HG03064 (cell line): ENCODE measurements around the gene SSBP4.

Experiments
- ATAC-seq: cut with Tn5 transposase; IDR thresholded peaks from one replicate; pipeline ENCODE4 v1.9.1; 2021; ENCODE audit warnings: low read depth; ENCODE audit not compliant: unreplicated experiment

SSBP4 gene

GRCh38 chr19:18419699-18420460 is 682 bp downstream of the SSBP4 start:
- no peak for ATAC-seq

DNA sequence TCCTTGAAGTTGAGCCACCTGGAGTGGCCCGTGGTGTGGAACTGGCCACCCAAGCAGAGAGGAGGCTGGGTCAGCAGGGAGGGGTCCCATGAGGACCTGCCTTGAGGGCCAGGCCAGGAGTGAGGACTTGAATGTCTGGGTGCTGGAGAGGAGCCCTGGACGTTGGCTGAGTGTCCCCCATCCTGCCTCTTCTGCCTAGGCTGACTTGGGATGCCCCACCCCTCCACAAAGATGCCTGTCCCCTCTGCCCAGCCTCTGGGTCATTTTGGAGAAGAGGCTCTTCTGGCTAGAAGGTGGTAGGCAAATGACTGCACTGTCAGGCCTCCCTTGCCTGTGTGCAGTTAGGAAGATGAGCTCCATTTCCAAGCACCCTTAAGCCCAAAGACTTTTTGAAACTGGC is 1.7 kb downstream of the SSBP4 start:
- ATAC-seq: no peak

DNA sequence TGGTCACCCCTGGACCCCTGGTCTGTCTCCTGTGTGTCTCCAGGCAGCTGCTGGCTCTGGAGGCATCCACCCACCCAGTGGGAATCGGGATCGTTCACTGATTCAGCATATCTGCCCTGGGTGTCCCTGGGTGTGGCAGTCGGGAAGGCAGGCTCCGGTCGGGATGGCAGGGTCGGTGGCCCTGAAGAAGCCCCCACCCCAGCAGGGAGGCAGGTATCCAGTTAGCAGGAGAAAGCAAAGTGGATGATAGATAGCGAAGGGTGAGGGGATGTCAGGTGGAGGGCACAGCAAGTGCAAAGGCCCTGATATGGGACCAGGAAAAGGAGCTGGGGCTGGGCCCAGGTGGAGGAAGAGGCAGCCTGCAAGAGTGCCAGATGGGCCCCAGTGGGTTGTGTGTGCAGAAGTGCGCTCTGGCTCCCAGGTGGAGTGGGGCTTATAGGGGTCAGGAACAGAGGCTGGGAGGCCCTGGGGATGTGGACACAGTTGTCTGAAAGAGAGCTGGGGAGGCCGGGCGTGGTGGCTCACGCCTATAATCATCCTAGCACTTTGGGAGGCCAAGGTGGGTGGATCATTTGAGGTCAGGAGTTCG is 2.3 kb downstream of the SSBP4 start:
- no peak for ATAC-seq

- ATAC-seq: no peak
These were observed 3.5 kb downstream of the SSBP4 start for GRCh38 chr19:18422530-18423191.

DNA sequence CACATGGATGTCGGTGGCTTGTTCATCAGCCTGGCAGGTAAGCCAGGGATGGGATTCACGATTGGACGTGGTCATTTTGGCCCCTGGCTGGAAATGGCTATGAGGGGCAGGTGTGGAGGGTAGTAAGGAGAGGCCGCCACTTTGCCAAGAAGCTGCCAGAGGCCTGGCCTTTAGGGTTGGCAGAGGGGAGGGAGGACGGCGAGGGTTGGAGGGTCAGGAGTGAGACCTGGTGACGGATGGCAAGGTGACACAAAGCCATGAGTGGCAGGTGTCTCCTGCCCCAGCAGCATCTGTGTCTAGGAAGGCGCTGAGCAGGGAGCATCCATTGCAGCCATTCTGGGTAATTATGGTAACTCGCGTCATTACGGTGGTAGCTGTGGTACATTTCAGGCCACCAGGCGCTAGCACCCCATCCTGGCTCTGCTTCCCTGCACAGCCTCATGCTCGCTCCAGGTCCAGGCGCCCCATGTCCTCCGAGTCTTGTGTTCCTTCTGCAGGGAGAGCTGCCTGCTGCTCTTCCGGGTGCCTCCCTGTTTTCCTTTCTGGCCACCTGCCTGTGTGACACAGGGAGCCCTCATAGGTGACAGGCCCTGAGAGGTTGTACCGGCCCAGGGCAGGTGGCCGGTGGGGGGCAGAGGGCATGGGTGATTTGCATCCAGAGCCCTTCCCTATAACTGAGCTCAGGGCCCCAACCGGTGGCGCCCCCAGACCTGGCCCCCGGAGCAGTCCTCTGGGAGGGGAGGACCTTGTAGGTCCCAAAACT is 4.2 kb downstream of the SSBP4 start:
- ATAC-seq: no peak

DNA sequence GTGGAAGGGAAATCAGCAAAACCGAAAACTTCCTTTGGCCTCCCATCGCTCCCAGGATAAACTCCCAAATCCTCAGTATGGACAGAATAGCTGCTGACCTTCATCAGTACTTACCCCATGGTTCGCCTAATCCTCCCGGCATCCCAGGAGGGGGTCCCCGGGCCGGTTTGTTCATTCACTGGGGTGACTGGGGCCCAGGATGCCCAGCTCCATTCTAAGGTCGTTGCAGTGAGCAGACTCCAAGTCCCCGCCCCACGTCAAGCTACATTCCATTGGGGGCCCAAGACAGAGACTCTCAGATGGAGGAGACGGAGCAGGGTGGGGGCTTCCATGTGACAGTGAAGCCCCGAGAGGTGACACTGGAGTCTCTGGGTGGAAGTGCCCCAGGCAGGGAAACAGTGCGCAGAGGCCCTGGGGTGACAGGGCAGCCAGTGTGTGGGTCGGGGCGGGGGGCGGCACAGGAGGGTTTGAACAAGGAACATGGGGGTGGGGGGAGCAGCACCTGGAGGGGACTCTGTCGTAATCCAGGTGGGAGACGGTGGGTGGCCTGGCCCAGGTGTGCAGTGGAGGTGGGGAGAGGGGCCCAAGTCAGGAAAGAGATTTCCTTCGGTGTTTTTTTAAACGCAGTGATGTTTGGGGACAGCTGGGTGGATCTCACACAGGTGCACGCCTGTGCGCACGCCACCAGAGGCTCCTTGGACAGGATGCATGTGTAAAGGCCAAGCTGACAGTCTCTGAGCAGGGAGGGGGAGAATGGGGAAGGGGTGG is 5.1 kb downstream of the SSBP4 start:
- no peak for ATAC-seq

GRCh38 chr19:18424890-18425514 is 5.8 kb downstream of the SSBP4 start:
- ATAC-seq: no peak

GRCh38 chr19:18425515-18426415 is 6.6 kb downstream of the SSBP4 start:
- ATAC-seq: no peak

DNA sequence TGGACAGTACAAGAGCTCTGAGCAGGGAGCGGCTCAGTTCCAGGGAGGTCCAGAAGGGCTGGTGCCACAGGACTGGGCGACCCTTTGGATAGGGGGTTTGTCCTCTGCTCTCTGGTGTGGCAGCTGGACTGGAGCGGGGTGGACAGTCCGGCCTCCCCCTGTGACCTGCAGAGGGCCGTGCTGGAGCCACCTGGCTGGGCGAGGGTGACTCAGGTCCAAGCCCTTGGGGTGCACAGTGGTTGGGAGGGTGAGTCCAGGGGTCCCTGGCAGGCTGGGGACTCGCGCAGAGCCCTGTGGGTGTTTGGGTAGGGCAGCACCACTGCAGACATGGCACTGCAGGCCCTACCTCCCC is 7.2 kb downstream of the SSBP4 start:
- no peak for ATAC-seq

- ATAC-seq: no peak
These were observed 8.0 kb downstream of the SSBP4 start for GRCh38 chr19:18427080-18427742.

GRCh38 chr19:18427743-18428113 is 8.5 kb downstream of the SSBP4 start:
- no peak for ATAC-seq

GRCh38 chr19:18428173-18428786 is 9.1 kb downstream of the SSBP4 start:
- no peak for ATAC-seq

DNA sequence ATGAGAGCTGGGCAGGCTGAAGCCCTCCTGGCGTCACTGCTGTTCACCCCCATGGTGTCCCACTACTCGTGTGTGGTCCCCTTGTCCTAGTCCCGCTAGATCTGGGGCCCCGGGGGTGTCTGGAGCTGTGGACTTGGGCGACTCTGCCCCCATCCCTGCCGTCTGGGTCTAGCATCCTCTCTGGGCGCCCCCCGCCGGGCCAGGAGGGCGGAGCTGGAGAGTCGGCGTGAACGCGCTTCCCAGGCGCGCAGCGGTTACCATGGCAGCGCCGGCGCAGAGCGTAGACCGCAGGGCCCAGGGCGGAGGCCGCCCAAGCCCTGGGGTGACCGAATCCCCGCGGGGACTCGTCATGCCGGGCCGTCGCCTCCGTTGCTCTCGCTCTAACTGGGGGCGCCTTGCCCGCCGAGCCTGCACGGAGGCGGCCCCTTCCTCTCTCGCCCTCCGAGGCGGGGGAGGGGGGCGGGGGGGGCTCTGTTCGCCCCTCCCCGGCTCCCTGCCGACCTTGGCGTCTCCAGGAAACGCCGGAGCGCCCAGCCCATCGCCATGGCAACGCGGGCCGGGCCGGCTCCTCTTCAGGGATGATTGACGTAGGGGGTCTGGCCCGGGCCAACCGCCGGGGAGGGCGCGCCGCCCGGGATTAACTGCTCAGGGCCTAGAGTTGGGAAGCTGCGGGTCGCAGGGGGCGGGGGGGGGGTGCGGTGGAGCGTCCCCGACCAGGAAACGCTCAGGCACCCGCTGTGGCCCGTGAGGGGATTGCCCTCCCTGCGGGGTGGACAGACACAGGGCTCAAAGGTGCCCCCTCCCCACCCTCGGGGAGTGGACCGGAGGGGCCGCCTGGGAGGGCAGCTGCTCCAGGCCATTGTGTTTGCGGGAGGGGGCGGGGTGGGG is 9.8 kb downstream of the SSBP4 start:
- ATAC-seq: no peak

GRCh38 chr19:18429717-18430416 is 10.7 kb downstream of the SSBP4 start:
- ATAC-seq: no peak

DNA sequence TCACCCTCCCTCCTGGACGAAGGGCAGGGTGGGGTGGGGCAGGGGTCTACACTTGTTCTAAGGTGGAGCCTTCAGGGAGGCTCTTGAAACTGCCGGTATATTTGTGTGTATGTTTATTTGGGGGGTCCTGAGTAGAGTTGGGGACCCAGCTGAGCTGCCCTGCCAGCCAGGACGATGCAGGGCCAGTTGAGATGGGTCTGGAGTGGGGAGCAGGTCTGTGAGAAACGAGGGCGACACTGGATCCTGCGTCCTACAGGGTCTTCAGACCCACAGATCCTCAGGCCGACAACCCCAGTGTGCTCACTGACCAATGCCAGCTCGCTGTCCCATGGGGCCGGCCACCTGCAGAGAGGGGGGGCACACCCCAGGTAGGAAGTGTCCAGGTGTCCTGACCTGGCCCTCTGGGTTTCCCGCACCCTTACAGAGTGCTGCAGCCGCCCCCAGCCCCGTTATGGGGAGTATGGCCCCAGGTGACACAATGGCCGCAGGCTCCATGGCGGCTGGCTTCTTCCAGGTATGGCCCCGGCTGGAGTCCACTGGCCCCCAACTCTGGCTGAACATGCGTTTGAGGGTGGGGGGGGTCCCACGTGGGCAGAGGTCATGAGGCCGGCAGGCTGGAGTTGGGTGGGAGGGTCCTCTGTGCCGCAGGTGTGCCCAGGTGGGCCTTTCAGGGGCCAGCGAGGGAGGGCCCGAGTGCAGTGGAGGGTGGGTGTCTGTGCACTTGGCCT is 11.4 kb downstream of the SSBP4 start:
- ATAC-seq: no peak
